ENCODE measurements around the gene ATP6V0B. TPM values are rescaled to one million over a fixed set of nuclear protein-coding genes. Genes with fewer than 3 reads are reported as not detected.

The ATP6V0B gene
- total and polyA plus RNA-seq, 9 of the 15 experiments (the other 6 are each of a cell fraction or from before 2014, with no cell fraction given): 137 to 328 (median 220) TPM

GRCh38 chr1:43975249-43975961, 645 bp downstream of the ATP6V0B start (continued):
- TF ChIP-seq ZNF407 (IDR thresholded peaks at IDR 0.05; ENCODE audit: low read depth) (no peak), NR3C1 (CRISPR knock-in tag; IDR thresholded peaks at IDR 0.05) (0 out of 2 replicates have a peak, but pooled peaks have one; percentile 37), WHSC1 (IDR thresholded peaks at IDR 0.05; ENCODE audit: low read length) (no peak), ZNF609 (CRISPR knock-in tag; IDR thresholded peaks at IDR 0.05; ENCODE audit: borderline replicate concordance) (no peak; the same call in 1 of the 2 replicates), MCM3 (IDR thresholded peaks at IDR 0.05) (no peak), NCOA1 (IDR thresholded peaks at IDR 0.05; ENCODE audit: low read depth) (peak; percentile 58; the same call in 1 of the 2 replicates), OTX1 (CRISPR knock-in tag; IDR thresholded peaks at IDR 0.05) (no peak), GTF2A2 (tag; IDR thresholded peaks at IDR 0.05) (no peak), STAT6 (CRISPR knock-in tag; IDR thresholded peaks at IDR 0.05) (no peak)
- TF ChIP-seq, protein P1, sequence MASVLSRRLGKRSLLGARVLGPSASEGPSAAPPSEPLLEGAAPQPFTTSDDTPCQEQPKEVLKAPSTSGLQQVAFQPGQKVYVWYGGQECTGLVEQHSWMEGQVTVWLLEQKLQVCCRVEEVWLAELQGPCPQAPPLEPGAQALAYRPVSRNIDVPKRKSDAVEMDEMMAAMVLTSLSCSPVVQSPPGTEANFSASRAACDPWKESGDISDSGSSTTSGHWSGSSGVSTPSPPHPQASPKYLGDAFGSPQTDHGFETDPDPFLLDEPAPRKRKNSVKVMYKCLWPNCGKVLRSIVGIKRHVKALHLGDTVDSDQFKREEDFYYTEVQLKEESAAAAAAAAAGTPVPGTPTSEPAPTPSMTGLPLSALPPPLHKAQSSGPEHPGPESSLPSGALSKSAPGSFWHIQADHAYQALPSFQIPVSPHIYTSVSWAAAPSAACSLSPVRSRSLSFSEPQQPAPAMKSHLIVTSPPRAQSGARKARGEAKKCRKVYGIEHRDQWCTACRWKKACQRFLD (CRISPR knock-in tag; IDR thresholded peaks at IDR 0.05): no peak

Data from K562 (cell line).